Panc1 (cell line): ENCODE results near the gene BHLHA15. TPM values are rescaled to one million over a fixed set of nuclear protein-coding genes. Genes with fewer than 3 reads are reported as not detected.

Experiments used
- ATAC-seq: fragments of 200-7000 bp; cut with Tn5 transposase; 2 replicates; pipeline ENCODE4 v1.9.1; 2020; ENCODE audit warnings: mild to moderate bottlenecking, moderate library complexity
- BruUV-seq: library from RNA; stranded (reverse); fragments of 400-500 nt; replicated peaks from 2 replicates; lab custom pipeline; 2021; lab: Mats Ljungman, UMichigan
- CTCF ChIA-PET: fragments of 300-600 bp; sonication (Branson Sonifier 250); formaldehyde crosslinking; loops from one replicate; lab custom pipeline; 2022; ENCODE audit warnings: antibody characterized with exemption; lab: Charles Lee
- POLR2A ChIA-PET: fragments of 300-600 bp; sonication (Branson Sonifier 250); formaldehyde crosslinking; loops from one replicate; lab custom pipeline; 2022; ENCODE audit warnings: antibody characterized with exemption; lab: Charles Lee
- DNase-seq: peaks from one replicate; pipeline ENCODE4 v3.0.0-alpha.2; 2010; ENCODE audit warnings: low read depth, low spot score
- H3K27ac ChIP-seq: 2 replicates; pipeline ENCODE4 v1.5.1; 2011; ENCODE audit warnings: mild to moderate bottlenecking, low read length, inconsistent platforms
- H3K27me3 ChIP-seq: fragments of 200-500 bp; sonication (Bioruptor generic); 2 replicates; pipeline ENCODE4 v1.6.0; 2014; ENCODE audit warnings: low read length, inconsistent platforms; ENCODE audit not compliant: control insufficient read depth, insufficient read depth
- H3K36me3 ChIP-seq: fragments of 200-500 bp; sonication (Bioruptor generic); 2 replicates; pipeline ENCODE4 v1.5.1; 2014; ENCODE audit warnings: inconsistent platforms, mild to moderate bottlenecking, low read length, moderate library complexity; ENCODE audit not compliant: control insufficient read depth, insufficient read depth
- H3K4me1 ChIP-seq: 2 replicates; pipeline ENCODE4 v1.5.1; 2011; ENCODE audit warnings: inconsistent platforms, mild to moderate bottlenecking, low read length, moderate library complexity; ENCODE audit not compliant: control insufficient read depth, insufficient read depth
- H3K4me3 ChIP-seq, 2 experiments: 2 replicates each; pipeline ENCODE4 v1.5.1; 2011 to 2012; ENCODE audit warnings: low read depth in 2 of 2, low read length in 2 of 2, mild to moderate bottlenecking in 2 of 2, inconsistent platforms in 1 of 2, moderate library complexity in 1 of 2
- H3K9me3 ChIP-seq: fragments of 200-500 bp; sonication (Bioruptor generic); 2 replicates; pipeline ENCODE4 v1.5.1; 2014; ENCODE audit warnings: low read depth, mild to moderate bottlenecking, inconsistent platforms, low read length, moderate library complexity; ENCODE audit not compliant: control insufficient read depth, insufficient read depth
- CTCF ChIP-seq: fragments of 450-650 bp; IDR thresholded peaks from 2 replicates; pipeline ENCODE4 v1.5.1; 2017; ENCODE audit warnings: mild to moderate bottlenecking
- POLR2AphosphoS5 ChIP-seq: IDR thresholded peaks from 2 replicates; pipeline ENCODE4 v1.6.1; 2012; ENCODE audit warnings: mild to moderate bottlenecking, low read depth, low read length, moderate library complexity
- REST ChIP-seq, 2 experiments: IDR thresholded peaks; 2 replicates each; pipeline ENCODE4 v1.6.1; 2011 to 2012; ENCODE audit warnings: low read depth in 2 of 2, control low read depth in 1 of 2, low read length in 1 of 2, mild to moderate bottlenecking in 1 of 2, moderate library complexity in 1 of 2; ENCODE audit not compliant: insufficient read depth in 1 of 2
- SIN3A ChIP-seq: IDR thresholded peaks from 2 replicates; pipeline ENCODE4 v1.6.1; 2012; ENCODE audit warnings: low read depth, mild to moderate bottlenecking, low read length, moderate library complexity, borderline replicate concordance; ENCODE audit not compliant: insufficient read depth
- TCF7L2 ChIP-seq: IDR thresholded peaks from 2 replicates; pipeline ENCODE4 v1.6.1; 2011; ENCODE audit warnings: mild to moderate bottlenecking, low read depth, low read length, inconsistent platforms
- in situ Hi-C: cut with HindIII; loops from 2 replicates; pipeline ENCODE4 v1.10.0; 2016; ENCODE audit warnings: low sequenced_read_pairs, low pct_unique_long_range_greater_than_20kb
- intact Hi-C: fragments of 100-400 bp; cut with micrococcal nuclease; formaldehyde crosslinking; loops from one replicate; pipeline ENCODE4 v1.10.0; 2022; ENCODE audit not compliant: unreplicated experiment
- total RNA-seq: library from RNA; stranded (reverse); gene quantifications from one replicate; pipeline ENCODE4 v1.2.1, GENCODE V29; 2021; ENCODE audit not compliant: unreplicated experiment

BHLHA15 gene
- total RNA-seq, 1 experiment from 2014 or later = 0.26 TPM

- BruUV-seq = no TSS peak
- CTCF ChIA-PET = interaction anchor here (0.7 kb wide), 1 partner anchor 169 kb away, joined by 4 read pairs; no protein-coding TSS in a partner anchor
- in situ Hi-C loops = no loop called here
- DNase-seq = no peak
- POLR2A ChIA-PET = no interaction called here
- H3K36me3 ChIP-seq = no peaks in the 10 kb centered on the region
- no peak overlapping the region for H3K27ac ChIP-seq
- no peaks in the 10 kb centered on the region for H3K9me3 ChIP-seq
- TF ChIP-seq TCF7L2 = no peak
- TF ChIP-seq POLR2AphosphoS5 = no peak
- no peak for TF ChIP-seq REST (IDR thresholded peaks at IDR 0.05; ENCODE audit: insufficient read depth in 1 of 2, low read depth in 2 of 2, low read length in 1 of 2)
- no peak for TF ChIP-seq SIN3A
- TF ChIP-seq CTCF = no peak
- no peaks in the 10 kb centered on the region for H3K4me1 ChIP-seq
- ATAC-seq = no peak
- H3K27me3 ChIP-seq = no peaks in the 10 kb centered on the region
- H3K4me3 ChIP-seq = no peak overlapping the region
- intact Hi-C loops = no loop called here
Measured at GRCh38 chr7:98180751-98181150, 30.5 kb upstream of the BHLHA15 start.

GRCh38 chr7:98185101-98185500, 26.1 kb upstream of the BHLHA15 start:
- POLR2A ChIA-PET = no interaction called here
- no peaks in the 10 kb centered on the region for H3K9me3 ChIP-seq
- in situ Hi-C loops (no loop called here), intact Hi-C loops (no loop called here)
- no peaks in the 10 kb centered on the region for H3K36me3 ChIP-seq
- DNase-seq = no peak
- H3K4me3 ChIP-seq = no peak overlapping the region
- TF ChIP-seq SIN3A (no peak), TCF7L2 (no peak), REST (IDR thresholded peaks at IDR 0.05; ENCODE audit: insufficient read depth in 1 of 2, low read depth in 2 of 2, low read length in 1 of 2) (no peak), CTCF (no peak), POLR2AphosphoS5 (no peak)
- no peaks in the 10 kb centered on the region for H3K27me3 ChIP-seq
- H3K4me1 ChIP-seq = no peaks in the 10 kb centered on the region
- BruUV-seq = no TSS peak
- ATAC-seq = no peak
- no peak overlapping the region for H3K27ac ChIP-seq
- CTCF ChIA-PET = interaction anchor here (0.8 kb wide), 1 partner anchor 52 kb away, joined by 3 read pairs; no protein-coding TSS in a partner anchor
